Fibroblast of the aortic adventitia (primary cell): ENCODE results near the gene RAB35. TPM values are rescaled to one million over a fixed set of nuclear protein-coding genes. Genes with fewer than 3 reads are reported as not detected.
A peak's percentile ranks its signal among the peaks of the same experiment; 100 is the strongest.

Experiments used
- DNase-seq: peaks from one replicate; pipeline ENCODE4 v3.0.0-alpha.2; 2010; ENCODE audit warnings: low read depth
- H3K4me3 ChIP-seq: 2 replicates; pipeline ENCODE4 v1.5.1; 2011; ENCODE audit warnings: low read depth, mild to moderate bottlenecking, control low read depth, low read length, moderate library complexity
- total RNA-seq: library from RNA; depleted of rRNA; stranded (reverse); fragments of >200 nt; gene quantifications from 2 replicates; pipeline ENCODE4 v1.2.3, GENCODE V29; 2012; ENCODE audit warnings: low replicate concordance
- TF ChIP-seq, protein P1 (sequence below): IDR thresholded peaks from 2 replicates; pipeline ENCODE4 v1.5.1; 2011; ENCODE audit warnings: mild to moderate bottlenecking, low read length, control low read depth, inconsistent platforms; ENCODE audit not compliant: insufficient read depth

The RAB35 gene
- total RNA-seq, 1 donor, result 24.8 TPM

GRCh38 chr12:120118321-120119061 lies 1.9 kb upstream of the RAB35 start:
- DNase-seq, result peak; percentile 51
- peak overlapping the region; percentile 96 for H3K4me3 ChIP-seq
- TF ChIP-seq, protein P1, sequence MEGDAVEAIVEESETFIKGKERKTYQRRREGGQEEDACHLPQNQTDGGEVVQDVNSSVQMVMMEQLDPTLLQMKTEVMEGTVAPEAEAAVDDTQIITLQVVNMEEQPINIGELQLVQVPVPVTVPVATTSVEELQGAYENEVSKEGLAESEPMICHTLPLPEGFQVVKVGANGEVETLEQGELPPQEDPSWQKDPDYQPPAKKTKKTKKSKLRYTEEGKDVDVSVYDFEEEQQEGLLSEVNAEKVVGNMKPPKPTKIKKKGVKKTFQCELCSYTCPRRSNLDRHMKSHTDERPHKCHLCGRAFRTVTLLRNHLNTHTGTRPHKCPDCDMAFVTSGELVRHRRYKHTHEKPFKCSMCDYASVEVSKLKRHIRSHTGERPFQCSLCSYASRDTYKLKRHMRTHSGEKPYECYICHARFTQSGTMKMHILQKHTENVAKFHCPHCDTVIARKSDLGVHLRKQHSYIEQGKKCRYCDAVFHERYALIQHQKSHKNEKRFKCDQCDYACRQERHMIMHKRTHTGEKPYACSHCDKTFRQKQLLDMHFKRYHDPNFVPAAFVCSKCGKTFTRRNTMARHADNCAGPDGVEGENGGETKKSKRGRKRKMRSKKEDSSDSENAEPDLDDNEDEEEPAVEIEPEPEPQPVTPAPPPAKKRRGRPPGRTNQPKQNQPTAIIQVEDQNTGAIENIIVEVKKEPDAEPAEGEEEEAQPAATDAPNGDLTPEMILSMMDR, result no peak

GRCh38 chr12:120117961-120118320 lies 1.4 kb upstream of the RAB35 start:
- DNase-seq, result no peak
- TF ChIP-seq, protein P1, result no peak
- H3K4me3 ChIP-seq, result peak overlapping the region; percentile 96

GRCh38 chr12:120116792-120117651 lies 469 bp upstream of the RAB35 start:
- TF ChIP-seq, protein P1, result no peak

DNA sequence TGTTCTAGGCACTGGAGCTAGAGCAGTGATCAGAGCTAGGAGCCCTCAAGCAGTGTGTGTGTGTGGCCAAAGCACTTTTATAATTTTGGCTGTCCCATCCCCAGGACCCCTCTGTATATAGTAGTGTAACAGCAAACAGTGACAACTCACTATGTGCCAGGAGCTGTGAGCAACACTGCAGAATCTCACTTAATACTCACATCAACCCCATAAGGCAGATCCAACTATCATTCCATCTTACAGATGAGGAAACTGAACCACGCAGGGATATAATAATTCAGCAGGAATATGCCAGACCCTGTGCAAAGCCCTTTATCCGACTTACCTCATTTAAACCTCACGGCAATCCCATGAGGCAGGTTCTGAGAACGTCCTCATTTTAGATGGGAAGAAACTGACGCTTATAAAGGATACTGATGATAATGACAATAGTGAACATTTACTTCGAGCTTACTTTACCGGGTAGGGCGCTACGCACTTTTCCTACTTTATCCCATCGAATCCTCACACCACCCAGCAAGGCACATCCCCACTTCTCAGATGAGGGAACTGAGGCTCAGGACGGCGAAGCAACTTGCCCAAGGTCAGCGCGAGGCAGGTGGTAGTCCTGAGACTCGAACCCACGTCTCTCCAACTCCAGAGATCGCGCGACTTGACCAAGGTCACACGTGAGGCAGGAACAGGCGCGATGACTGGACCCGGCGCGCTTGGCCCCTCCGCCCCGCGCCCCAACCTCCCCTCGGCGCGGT lies 687 bp downstream of the RAB35 start:
- TF ChIP-seq, protein P1, result no peak
- DNase-seq, result peak; percentile 35

More at GRCh38 chr12:120116792-120117651, 469 bp upstream of the RAB35 start:
- peak overlapping the region; percentile 99 for H3K4me3 ChIP-seq
- peak; percentile 89 for DNase-seq

GRCh38 chr12:120115066-120115465 lies 1.5 kb downstream of the RAB35 start:
- no peak for DNase-seq
- TF ChIP-seq, protein P1, result no peak

More for the DNA sequence above, 687 bp downstream of the RAB35 start:
- peak overlapping the region; percentile 99 for H3K4me3 ChIP-seq

More at GRCh38 chr12:120115066-120115465, 1.5 kb downstream of the RAB35 start:
- H3K4me3 ChIP-seq, result peak overlapping the region; percentile 99
